DMS114 treated with DMSO at 0.1 percent for 48 hours (cell line): ENCODE data around the gene GLB1L.
"Not testable (repeated sequence)": the region's sequence is repeated elsewhere in the genome, so short reads cannot be mapped to it uniquely, and the experiment has no call there.

Experiments used
- DNase-seq: peaks from one replicate; lab custom pipeline; 2025; ENCODE audit not compliant: unreplicated experiment; lab: John Stamatoyannopoulos, UW

Gene GLB1L

DNA sequence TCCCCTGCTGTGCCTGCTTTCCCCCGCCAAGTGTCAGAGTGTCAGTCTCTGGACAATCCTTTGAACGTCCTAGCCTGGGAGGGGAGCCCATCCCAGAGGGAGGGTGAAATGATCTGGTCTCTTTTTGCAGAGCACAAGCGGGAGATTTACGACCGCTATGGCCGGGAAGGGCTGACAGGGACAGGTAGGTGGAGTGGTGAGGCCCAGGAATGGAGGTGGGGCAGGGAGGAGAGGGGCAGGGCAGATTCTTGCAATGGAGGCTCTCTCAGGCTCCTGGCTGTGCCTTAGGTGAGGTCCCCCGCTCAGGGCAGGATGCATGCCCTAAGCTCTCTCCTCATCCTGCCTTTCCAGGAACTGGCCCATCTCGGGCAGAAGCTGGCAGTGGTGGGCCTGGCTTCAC is 36.3 kb upstream of the GLB1L start:
- no peak for DNase-seq

DNA sequence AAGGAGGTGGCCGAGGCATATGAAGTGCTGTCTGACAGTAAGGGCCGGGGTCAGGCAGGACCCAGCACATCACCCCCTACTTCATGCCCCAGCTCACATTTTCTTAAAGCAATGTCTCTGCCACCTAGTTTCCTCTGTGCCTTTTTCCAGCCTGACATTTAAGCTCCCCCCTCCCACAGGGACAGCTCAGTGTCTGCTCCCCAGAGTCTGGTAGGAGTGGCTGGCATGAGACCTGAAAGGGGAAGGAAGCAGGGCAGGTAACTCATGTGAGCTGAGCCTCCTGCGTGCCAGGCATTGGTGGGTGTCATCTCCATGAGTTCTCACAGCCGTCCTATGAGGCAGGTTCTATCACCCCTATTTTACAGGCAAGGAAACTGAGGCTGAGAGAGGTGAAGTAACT is 35.4 kb upstream of the GLB1L start:
- no peak for DNase-seq

DNA sequence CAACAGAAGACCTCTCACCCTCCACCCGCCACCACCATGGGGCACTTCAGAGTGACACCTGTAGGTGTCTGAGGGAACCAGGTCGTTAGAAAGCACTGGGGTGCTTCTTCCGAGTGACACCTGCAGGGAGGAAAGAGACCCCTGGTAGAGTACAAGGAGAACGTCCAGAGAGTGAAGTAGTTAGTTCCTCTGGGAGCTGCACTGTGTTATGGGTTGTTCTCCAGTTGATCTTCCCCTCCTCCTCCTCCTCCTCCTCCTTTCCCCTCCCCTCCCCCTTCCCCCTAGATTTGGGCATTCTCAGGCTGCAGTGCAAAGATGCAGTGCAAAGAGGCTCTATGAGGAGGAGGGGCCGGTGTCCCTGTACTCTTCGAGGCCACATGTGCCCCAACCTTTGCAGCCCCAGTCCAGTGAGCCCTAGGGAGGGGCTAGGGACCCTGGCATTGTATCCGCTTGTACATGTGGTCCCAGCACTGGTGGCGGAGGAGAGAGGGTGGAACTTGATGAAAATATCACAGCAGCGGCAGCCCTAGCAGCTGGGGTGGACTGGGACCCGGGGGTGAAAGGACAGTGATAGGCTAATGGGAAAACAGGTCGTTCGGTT is 34.8 kb upstream of the GLB1L start:
- no peak for DNase-seq

DNA sequence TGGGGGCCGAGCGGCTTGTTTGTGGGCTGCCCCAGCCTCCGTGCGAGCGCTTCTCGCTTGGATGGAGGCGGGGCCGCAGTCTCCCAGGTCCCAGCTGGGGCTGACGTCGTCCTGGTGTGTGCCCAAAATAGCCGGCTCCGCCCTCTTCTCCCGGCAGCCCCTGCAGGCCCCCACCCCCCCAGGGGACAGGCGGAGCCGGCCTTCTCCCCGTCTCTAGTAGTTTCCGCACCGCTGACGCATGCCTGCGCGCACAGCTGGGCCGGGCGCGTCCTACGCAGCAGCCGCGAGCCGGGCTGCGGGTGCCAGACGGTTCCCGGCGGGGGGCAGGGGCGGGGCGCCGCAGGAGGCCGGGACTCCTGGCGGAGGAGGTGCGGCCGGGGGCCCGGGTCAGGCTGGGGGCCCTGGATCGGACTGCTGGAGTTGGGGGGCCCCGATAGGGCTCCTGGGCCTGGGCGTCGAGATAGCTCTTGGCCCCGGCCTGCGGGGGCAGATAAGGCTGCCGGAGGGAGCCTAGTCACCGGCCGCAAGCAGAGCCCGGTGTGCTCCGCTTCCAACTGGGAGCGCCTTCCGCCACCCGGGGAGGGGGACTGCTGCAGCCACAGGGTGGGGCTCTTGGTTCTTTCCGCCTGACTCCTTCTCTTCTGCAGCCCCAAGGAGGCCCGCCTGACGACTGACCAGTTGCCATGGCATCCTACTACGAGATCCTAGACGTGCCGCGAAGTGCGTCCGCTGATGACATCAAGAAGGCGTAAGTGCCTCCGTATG is 34.1 kb upstream of the GLB1L start, which contains the start of gene DNAJB2:
Gene DNAJB2, plus strand, starts transcription at position 216 of the 765 bp plus-strand sequence. Its CDS starts 468 bp downstream, at position 684.
- peak; percentile 83 for DNase-seq

DNA sequence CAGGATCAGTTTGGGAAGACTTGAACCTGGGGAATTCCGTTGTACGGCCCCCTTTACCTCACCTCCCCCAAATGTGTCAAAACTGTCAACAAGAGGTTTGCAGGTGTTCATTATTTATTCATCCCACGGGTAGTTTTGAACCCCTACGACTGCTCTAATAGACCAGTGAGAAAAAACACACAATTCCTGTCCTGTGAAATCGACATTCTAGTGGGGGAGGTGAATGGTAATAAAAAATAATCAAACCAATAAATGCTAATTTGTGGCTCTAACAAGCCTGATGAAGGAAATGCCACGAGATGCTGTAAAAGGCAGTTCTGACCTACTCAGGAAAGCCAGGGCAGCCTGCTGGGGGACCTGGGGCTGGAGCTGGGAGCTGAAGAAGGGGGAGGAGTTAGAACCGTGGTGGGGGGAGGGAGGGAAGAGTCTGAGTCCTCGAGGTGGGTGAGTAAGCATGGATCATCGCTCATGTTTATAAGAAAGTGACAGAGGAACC is 33.5 kb upstream of the GLB1L start:
- no peak for DNase-seq

DNA sequence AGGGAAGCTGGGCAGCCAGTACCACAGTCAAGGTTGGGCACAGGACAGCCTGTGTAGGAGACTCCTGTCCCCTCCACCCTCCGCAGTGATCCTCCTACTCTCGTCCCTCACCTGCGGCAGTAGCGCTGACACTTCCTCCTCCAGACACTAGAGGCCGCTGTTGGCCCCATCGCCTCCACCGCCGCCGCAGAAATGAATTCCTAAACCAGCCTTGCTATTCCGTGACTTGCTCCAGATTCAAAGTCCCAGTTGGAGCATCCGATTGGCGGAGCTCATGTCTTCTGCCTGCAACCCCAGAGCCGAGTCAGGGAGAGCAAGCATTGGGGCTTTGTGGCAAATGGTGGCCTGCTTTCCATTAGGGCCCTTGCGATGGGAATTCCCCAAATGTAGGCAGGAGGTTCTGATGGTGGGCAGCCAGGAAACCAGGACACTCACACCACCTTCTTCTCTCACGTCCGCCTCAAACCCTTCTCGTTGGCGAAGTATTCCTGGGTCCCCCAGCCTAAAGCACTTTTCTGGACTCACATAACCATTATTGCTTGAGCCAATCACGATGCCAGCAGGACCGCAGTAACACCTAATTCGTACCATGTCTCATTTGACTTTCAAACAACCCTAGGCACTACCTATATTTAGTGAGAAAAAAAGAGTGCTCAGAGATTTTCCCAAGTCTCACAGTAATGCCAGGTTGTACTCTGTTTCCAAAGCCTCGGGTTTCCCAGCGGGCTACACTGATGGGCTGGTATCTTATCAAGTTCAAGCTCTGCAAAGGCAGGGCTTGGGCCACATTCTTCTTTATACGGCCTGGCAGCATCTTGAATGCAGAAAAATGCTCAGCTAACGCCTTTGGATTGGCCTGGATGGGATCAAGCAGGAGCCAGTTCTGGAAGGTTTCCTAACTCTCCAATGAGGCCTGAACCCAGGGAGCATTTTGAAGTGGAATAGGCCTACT is 32.7 kb upstream of the GLB1L start:
- DNase-seq = peak; percentile 34

DNA sequence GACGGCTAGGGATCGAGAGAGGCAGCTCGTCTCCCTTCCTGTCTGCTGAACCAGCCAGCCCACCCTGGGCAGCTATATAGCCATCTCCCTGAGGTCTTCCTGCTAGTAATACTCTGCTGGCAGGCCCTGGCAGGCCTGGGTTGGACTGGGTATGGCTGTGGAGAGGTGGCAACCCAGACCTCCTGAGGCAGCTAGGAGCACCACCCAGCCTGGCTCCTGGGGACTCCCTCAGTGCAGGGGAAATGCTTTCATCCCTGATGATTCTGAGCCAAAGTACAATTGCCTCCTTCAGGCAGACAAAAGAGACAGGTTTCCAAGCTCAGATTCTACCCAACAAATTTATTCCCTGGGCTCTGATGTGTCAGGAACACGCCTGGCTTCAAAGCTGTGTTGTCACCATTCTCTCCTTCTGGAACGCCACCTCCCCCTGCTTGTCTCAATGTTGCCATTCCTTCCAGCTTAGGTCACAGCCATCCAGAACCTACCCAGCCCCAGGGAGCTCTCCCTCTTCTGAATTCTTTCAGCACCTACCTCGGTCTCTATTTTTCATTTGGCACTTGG is 29.2 kb upstream of the GLB1L start:
- no peak for DNase-seq

DNA sequence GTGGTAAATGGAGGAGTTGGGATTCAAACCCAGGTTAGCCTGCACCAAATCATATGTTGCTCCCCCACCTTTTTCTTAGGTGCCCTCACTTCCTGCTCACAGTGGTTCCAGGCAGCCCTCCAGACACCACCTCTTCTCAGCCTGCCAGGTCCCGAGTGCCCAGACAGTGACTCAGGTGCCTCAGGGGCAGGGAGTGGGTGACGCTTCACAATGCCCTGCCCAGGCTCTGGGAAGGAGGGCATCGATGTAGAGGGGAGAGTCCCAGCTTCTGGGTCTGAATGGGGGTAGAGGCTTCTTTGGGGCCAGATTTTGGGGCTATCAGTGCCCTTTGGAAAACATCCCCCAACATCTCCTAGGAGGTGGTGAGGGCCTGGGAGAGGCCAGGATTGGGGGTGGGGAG is 28.7 kb upstream of the GLB1L start:
- no peak for DNase-seq

DNA sequence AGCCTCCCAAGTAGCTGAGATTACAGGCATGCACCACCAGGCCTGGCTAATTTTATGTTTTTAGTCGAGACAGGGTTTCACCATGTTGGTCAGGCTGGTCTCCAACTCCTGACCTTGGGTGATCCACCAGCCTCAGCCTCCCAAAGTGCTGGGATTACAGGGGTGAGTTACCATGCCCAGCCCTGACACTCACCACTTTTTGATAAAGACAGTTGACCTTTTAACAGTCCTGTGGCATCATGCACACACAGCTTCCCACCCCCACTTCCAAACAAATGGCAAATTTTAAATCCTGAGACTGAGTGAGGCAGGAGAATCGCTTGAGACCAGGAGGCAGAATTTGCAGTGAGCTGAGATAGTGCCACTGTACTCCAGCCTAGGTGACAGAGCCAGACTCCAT is 27.8 kb upstream of the GLB1L start:
- DNase-seq = no peak

DNA sequence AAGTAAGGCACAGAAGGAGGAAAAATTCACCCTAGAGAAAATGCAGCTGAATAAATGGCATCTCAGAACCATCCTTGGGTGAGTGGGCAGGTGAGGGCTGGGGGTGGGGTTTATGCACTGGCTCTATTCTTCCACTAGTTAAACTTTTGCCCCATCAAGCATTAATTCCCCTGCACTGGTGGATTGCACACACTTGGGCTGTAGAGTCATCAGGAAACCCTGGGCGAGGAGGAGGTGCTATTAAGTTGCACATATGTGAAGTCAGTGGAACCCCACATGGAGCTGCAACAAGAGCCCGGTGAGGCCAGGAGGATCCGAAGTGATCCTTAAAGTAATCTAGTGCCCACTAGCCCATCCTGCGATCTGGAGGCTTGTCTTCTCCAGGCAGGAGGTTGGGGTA is 27.1 kb upstream of the GLB1L start:
- no peak for DNase-seq

DNA sequence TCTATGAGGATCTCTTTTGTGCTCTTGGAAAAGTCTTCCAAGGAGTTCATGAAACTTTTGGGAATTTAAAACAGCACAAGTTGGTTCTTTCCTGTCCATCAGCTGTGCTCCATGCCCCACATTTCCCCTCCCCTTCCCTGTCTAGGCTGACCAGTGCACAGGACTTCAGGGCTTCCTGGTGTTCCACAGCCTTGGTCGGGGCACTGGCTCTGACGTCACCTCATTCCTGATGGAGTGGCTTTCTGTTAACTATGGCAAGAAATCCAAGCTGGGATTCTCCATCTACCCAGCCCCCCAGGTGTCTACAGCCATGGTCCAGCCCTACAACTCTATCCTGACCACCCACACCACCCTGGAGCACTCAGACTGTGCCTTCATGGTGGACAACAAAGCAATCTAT is 25.8 kb upstream of the GLB1L start:
- DNase-seq = no peak

DNA sequence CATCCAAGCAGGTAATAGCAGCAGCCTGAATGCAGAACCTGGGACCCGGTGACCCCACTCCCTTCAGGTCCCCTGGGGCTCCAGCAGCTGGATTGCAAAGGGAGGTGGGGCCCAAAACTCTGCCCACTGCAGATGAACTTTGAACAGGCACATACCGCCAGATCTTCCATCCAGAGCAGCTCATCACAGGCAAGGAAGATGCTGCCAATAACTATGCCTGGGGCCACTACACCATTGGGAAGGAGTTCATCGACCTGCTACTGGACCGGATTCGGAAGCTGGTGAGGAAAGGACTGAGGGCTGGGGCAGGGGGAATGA is 24.8 kb upstream of the GLB1L start:
- DNase-seq = no peak

DNA sequence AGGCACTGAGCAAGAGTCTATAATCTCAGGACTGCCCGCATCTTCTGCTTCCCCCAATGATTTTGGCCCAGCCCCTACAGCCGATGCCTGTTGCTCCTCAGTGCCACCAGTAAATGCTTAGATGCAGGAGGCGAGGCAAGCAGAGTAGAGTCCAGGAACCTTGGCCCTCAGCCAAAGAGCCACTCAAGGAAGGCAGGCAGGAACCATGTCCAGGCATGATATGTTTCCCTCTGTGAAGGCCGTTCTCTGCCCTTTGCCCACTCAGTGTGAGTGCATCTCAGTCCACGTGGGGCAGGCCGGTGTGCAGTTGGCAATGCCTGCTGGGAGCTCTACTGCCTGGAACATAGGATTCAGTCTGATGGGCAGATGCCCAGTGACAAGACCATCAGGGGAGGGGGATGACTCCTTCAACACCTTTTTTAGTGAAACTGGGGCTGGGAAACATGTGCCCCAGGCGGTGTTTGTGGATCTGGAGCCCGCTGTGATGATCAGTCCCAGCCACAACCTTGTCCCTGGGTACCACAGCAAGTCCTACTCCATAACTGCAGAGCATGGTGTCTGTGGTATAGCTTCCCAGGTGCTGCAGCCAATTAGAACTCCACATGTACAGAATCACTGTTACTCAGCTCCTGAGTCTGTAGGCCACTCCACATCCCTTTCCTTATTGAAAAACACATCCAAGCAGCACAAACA is 24.3 kb upstream of the GLB1L start:
- no peak for DNase-seq

DNA sequence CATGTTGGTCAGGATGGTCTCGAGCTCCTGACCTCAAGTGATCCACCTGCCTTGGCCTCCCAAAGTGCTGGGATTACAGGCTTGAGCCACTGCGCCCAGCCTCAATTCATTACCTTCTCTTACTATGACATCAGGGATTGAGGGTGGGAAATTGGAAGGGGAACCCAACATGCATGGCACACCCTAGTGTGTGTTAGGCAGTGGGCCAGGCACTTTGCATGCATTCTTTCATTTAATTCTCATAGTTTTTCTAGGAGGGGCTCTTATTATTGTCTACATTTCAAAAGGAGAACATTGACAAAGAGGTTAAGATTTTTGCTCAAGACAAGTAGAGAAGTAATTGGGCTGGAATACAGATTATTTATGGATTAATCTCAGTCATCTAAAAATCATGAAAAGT is 23.1 kb upstream of the GLB1L start:
- DNase-seq = no peak

DNA sequence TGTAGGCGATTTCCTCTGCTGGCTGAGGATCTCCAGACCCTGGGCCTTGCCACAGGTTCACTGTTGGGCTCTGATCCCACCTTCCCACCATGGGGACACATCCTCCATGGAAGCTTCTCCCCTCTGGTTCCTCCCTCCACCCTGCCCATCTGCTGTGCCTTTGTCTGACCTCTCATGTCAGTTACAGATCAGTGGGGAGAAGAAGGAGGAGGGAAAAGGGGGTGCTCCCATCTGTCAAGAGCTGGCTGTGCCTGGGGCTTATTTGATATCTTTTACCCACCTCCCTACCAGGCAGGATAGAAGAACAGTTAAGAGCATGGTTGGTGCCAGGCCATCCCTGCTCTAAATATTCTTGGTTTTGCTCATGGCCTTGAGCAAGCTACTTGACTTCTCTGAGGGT is 21.6 kb upstream of the GLB1L start:
- DNase-seq = no peak

DNA sequence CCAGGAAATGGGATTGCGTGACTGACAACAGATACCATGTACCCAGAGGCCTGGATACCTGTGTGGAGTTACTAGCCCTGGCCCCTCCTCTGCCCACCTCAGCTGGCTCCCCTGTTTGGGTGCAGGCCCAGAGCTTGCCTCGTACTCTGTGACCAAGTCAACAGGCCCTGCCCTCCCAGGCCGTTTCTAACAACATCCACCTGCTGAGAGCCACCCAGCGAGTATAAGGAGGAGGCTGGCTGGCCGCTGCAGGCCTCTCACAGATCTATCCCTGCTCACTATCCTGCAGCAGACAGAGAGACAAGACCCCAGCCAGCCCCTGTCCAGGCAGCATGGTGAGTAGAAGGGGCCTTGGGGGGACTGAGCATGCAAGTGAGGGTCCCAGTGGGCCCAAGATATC is 21.0 kb upstream of the GLB1L start:
- DNase-seq = no peak

DNA sequence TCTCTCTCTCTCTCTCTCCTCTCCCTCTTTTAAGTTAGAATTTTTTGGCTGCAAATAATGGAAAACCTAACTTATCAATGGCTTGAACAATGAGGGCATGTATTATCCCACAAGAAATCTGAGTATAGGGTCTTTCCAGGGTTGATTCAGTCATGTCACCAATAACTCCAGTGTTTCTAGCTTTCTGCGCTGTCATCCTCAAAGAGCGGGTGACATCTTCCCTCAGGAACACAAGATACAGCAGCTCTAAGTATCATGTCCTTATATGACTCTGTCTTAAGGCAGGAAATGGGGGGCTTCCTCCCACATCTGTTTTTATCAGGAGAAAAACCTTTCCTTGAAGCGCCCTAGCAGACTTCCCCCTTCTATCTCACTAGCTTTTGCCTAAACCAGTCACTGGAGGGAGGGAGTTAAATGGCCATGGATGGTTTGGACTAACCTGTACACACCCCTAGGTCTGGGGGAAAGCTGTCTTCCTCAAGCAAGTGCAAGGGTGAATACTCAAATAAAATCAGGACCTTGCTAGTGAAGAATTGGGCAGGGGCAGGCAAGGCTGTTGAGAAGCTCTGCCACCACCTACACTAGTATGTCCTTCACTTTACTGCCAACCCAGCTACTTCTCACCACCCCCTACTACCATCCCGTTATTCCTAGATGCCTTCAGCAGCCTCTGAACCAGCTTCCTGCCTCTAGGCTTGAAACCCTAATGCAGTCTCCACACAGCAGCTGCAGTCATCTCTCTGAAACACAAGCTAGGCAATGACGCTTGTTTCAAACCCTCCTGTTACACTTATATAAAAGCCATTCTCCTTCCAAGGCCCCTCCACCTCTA is 16.0 kb upstream of the GLB1L start:
- no peak for DNase-seq

DNA sequence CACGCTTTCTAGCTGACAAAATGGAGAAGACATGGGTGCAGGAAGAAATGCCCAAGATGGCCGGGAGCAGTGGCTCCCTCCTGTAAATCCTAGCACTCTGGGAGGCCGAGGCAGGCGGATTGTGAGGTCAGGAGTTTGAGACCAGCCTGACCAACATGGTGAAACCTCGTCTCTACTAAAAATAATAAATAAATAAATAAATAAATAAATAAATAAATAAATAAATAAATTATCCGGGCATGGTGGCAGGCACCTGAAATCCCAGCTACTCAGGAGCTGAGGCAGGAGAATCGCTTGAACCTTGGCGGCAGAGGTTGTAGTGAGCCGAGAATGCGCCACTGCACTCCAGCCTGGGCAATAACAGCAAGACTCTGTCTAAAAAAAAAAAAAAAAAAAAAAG is 13.7 kb upstream of the GLB1L start:
- DNase-seq = not testable (repeated sequence)

DNA sequence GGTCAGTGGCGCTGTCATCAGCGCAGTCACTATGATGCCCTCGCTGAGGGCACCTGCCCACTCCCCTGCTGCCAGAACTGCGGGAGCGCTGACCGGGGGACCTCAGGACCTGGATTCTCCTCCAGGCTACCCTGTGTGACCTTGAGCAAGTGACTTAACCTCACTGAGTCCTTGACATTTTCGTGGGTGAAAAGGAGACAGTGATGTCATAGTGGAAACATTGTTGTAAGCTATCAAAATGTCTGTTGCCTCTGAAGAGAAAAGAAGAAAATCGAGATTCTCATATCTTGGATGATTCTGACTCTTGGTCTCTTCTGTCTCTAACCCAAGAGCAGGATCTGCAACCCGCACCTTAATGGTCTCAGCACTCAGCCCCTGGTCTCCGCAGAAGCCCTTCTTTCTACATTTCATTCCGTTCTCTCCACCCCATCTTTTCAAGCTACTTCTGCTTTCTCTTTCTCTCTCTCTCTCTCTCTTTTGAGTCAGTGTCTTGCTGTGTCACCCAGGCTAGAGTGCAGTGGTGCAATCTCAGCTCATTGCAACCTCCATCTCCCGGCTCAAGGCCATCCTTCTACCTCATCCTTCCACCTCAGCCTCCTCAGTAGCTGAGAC is 9.5 kb upstream of the GLB1L start:
- DNase-seq = no peak
